H1 (cell line): ENCODE results near the gene USP1. TPM values are rescaled to one million over a fixed set of nuclear protein-coding genes. Genes with fewer than 3 reads are reported as not detected.

Experiments used
- CTCF ChIA-PET: fragments of 300-600 bp; sonication (Branson Sonifier 250); formaldehyde crosslinking; loops from one replicate; lab custom pipeline; 2021; ENCODE audit not compliant: partially characterized antibody; lab: Charles Lee
- POLR2A ChIA-PET: fragments of 300-600 bp; sonication (Branson Sonifier 250); formaldehyde crosslinking; loops from one replicate; lab custom pipeline; 2021; ENCODE audit warnings: inconsistent platforms; ENCODE audit not compliant: partially characterized antibody; lab: Charles Lee
- DNase-seq, 2 experiments: peaks; one replicate each; pipeline versions ENCODE4 v3.0.0 to v3.0.0-alpha.2; 2010 to 2022; ENCODE audit warnings: low spot score in 2 of 2, low read depth in 1 of 2, mixed read lengths in 1 of 2
- FAIRE-seq: peaks from 2 replicates; lab custom pipeline; 2011; peaks lifted over from hg19 to GRCh38; lab: Jason Lieb, UNC
- H2AFZ ChIP-seq: 2 replicates; pipeline ENCODE4 v1.8.1; 2012; ENCODE audit warnings: low read length, inconsistent platforms
- H2AK5ac ChIP-seq: 2 replicates; pipeline ENCODE4 v1.6.1; 2013; ENCODE audit warnings: low read depth, low read length
- H2BK120ac ChIP-seq: replicated peaks from 2 replicates; pipeline ENCODE3; 2013; ENCODE audit warnings: low read depth, low read length, inconsistent platforms
- H2BK12ac ChIP-seq: 2 replicates; pipeline ENCODE4 v1.6.1; 2013; ENCODE audit warnings: low read depth, low read length
- H2BK15ac ChIP-seq: 2 replicates; pipeline ENCODE4 v1.6.1; 2013; ENCODE audit warnings: low read length
- H2BK20ac ChIP-seq: 2 replicates; pipeline ENCODE4 v1.6.1; 2013; ENCODE audit warnings: low read length
- H2BK5ac ChIP-seq: 2 replicates; pipeline ENCODE4 v1.6.1; 2013; ENCODE audit warnings: low read depth, low read length
- H3K14ac ChIP-seq: 2 replicates; pipeline ENCODE4 v1.6.1; 2013; ENCODE audit warnings: inconsistent platforms; ENCODE audit not compliant: insufficient read length
- H3K18ac ChIP-seq: 2 replicates; pipeline ENCODE4 v1.6.1; 2013; ENCODE audit warnings: low read length; ENCODE audit errors: extremely low read depth
- H3K23ac ChIP-seq: 2 replicates; pipeline ENCODE4 v1.6.1; 2013; ENCODE audit warnings: inconsistent platforms; ENCODE audit not compliant: insufficient read length
- H3K23me2 ChIP-seq: 2 replicates; pipeline ENCODE4 v1.6.1; 2013; ENCODE audit warnings: low read depth, low read length
- H3K27ac ChIP-seq: 2 replicates; pipeline ENCODE4 v1.6.1; 2011; ENCODE audit warnings: low read depth, low read length, inconsistent platforms
- H3K27me3 ChIP-seq, 4 experiments: replicated peaks in 1 of 4; 1 replicate in 1 of 4; 2 replicates in 3 of 4; pipeline versions ENCODE4 v1.6.1 to v1.8.1; 2011 to 2013; ENCODE audit warnings: low read length in 3 of 4, mild to moderate bottlenecking in 3 of 4, inconsistent platforms in 2 of 4, mixed read lengths in 2 of 4, moderate library complexity in 1 of 4; ENCODE audit not compliant: control insufficient read depth in 3 of 4, insufficient read depth in 3 of 4; ENCODE audit errors: extremely low read depth in 1 of 4
- H3K36me3 ChIP-seq, 4 experiments: 2 replicates each; pipeline versions ENCODE4 v1.6.1 to v1.8.1; 2011 to 2013; ENCODE audit warnings: mild to moderate bottlenecking in 4 of 4, low read length in 3 of 4, moderate library complexity in 2 of 4, control low read depth in 1 of 4, inconsistent platforms in 1 of 4; ENCODE audit not compliant: insufficient read depth in 4 of 4, control insufficient read depth in 2 of 4
- H3K4ac ChIP-seq: replicated peaks from 2 replicates; pipeline ENCODE3; 2013; ENCODE audit warnings: low read length, low read depth, mixed read lengths, inconsistent platforms; ENCODE audit not compliant: insufficient read length
- H3K4me1 ChIP-seq, 4 experiments: replicated peaks in 1 of 4; 1 replicate in 1 of 4; 2 replicates in 3 of 4; pipeline versions ENCODE4 v1.6.1 to v1.8.1; 2011 to 2013; ENCODE audit warnings: low read length in 3 of 4, inconsistent platforms in 2 of 4, mixed read lengths in 1 of 4; ENCODE audit not compliant: insufficient read depth in 4 of 4, control insufficient read depth in 3 of 4
- H3K4me2 ChIP-seq, 2 experiments: 2 replicates each; pipeline versions ENCODE4 v1.6.1 to v1.8.1; 2011 to 2013; ENCODE audit warnings: low read depth in 2 of 2, low read length in 2 of 2, control low read depth in 1 of 2, inconsistent platforms in 1 of 2, mild to moderate bottlenecking in 1 of 2; ENCODE audit not compliant: insufficient read depth in 1 of 2
- H3K4me3 ChIP-seq, 4 experiments: fragments of 200-600, 300-600 bp in 1 of 4; sonication (generic), shearing (Covaris generic), sonication (Bioruptor Twin) in 1 of 4; 2 replicates each; pipeline versions ENCODE4 v1.5.1 to v1.8.1; 2011 to 2016; ENCODE audit warnings: low read length in 4 of 4, low read depth in 3 of 4, control low read depth in 2 of 4, inconsistent platforms in 2 of 4, mild to moderate bottlenecking in 2 of 4, mixed read lengths in 1 of 4, moderate library complexity in 1 of 4; ENCODE audit not compliant: insufficient read depth in 2 of 4; ENCODE audit errors: extremely low read depth in 1 of 4
- H3K56ac ChIP-seq: replicated peaks from 2 replicates; pipeline ENCODE3; 2013; ENCODE audit warnings: low read depth, mild to moderate bottlenecking, mixed read lengths, low read length, inconsistent platforms; ENCODE audit not compliant: insufficient read length
- H3K79me1 ChIP-seq: 2 replicates; pipeline ENCODE4 v1.6.1; 2013; ENCODE audit warnings: low read depth, low read length, control low read depth
- H3K79me2 ChIP-seq, 2 experiments: 2 replicates each; pipeline versions ENCODE4 v1.6.1 to v1.8.1; 2012 to 2013; ENCODE audit warnings: low read length in 2 of 2, mild to moderate bottlenecking in 2 of 2, inconsistent platforms in 1 of 2; ENCODE audit not compliant: insufficient read depth in 2 of 2, control insufficient read depth in 1 of 2
- H3K9ac ChIP-seq, 4 experiments: replicated peaks in 1 of 4; 1 replicate in 1 of 4; 2 replicates in 3 of 4; pipeline versions ENCODE4 v1.6.1 to v1.8.1; 2011 to 2013; ENCODE audit warnings: low read depth in 3 of 4, low read length in 3 of 4, control low read depth in 2 of 4, mild to moderate bottlenecking in 2 of 4, moderate library complexity in 2 of 4, inconsistent platforms in 1 of 4; ENCODE audit errors: extremely low read depth in 1 of 4
- H3K9me3 ChIP-seq, 2 experiments: 2 replicates each; pipeline versions ENCODE4 v1.6.1 to v1.8.1; 2012 to 2013; ENCODE audit warnings: mild to moderate bottlenecking in 2 of 2, moderate library complexity in 2 of 2, control low read depth in 1 of 2, inconsistent platforms in 1 of 2, low read depth in 1 of 2, low read length in 1 of 2, mixed read lengths in 1 of 2; ENCODE audit not compliant: insufficient read depth in 2 of 2
- H4K20me1 ChIP-seq, 2 experiments: replicated peaks in 1 of 2; 2 replicates each; pipeline versions ENCODE3 to v1.8.1; 2011 to 2013; ENCODE audit warnings: inconsistent platforms in 2 of 2, low read length in 2 of 2, mild to moderate bottlenecking in 1 of 2; ENCODE audit not compliant: insufficient read depth in 2 of 2, control insufficient read depth in 1 of 2
- H4K5ac ChIP-seq: 2 replicates; pipeline ENCODE4 v1.6.1; 2013; ENCODE audit warnings: low read length, low read depth, mixed read lengths, inconsistent platforms; ENCODE audit not compliant: insufficient read length
- H4K8ac ChIP-seq: 2 replicates; pipeline ENCODE4 v1.8.0; 2013; ENCODE audit warnings: mild to moderate bottlenecking, moderate library complexity, low read length, inconsistent platforms; ENCODE audit not compliant: insufficient read depth; ENCODE audit errors: extremely low read depth
- H4K91ac ChIP-seq: replicated peaks from 2 replicates; pipeline ENCODE3; 2013; ENCODE audit warnings: low read length, mixed read lengths, inconsistent platforms; ENCODE audit not compliant: insufficient read length
- CEBPB ChIP-seq: IDR thresholded peaks from 2 replicates; pipeline ENCODE4 v1.6.1; 2012; ENCODE audit warnings: low read depth, low read length
- CHD2 ChIP-seq: IDR thresholded peaks from 2 replicates; pipeline ENCODE4 v1.6.1; 2012; ENCODE audit warnings: low read length, improper control_type of control experiment
- HDAC2 ChIP-seq, 2 experiments: fragments of 300-600 bp in 1 of 2; sonication (generic) in 1 of 2; IDR thresholded peaks; 2 replicates each; pipeline ENCODE4 v1.6.1; 2011 to 2012; ENCODE audit warnings: low read depth in 2 of 2, low read length in 2 of 2, mild to moderate bottlenecking in 2 of 2, moderate library complexity in 2 of 2, borderline replicate concordance in 1 of 2, inconsistent platforms in 1 of 2
- JUND ChIP-seq: IDR thresholded peaks from 2 replicates; pipeline ENCODE4 v1.6.1; 2011; ENCODE audit warnings: mild to moderate bottlenecking, improper control_type of control experiment, low read length
- MAFK ChIP-seq: IDR thresholded peaks from 2 replicates; pipeline ENCODE4 v1.6.1; 2012; ENCODE audit warnings: low read depth, mild to moderate bottlenecking, improper control_type of control experiment, low read length
- NRF1 ChIP-seq: IDR thresholded peaks from 2 replicates; pipeline ENCODE4 v1.6.1; 2011; ENCODE audit warnings: mild to moderate bottlenecking, low read depth, low read length, improper control_type of control experiment
- POU5F1 ChIP-seq: IDR thresholded peaks from 2 replicates; pipeline ENCODE4 v1.6.1; 2011; ENCODE audit warnings: low read depth, mild to moderate bottlenecking, low read length, moderate library complexity
- RFX5 ChIP-seq: IDR thresholded peaks from 2 replicates; pipeline ENCODE4 v1.6.1; 2011; ENCODE audit warnings: low read depth, low read length, improper control_type of control experiment, borderline replicate concordance
- SIN3A ChIP-seq, 2 experiments: IDR thresholded peaks in 1 of 2; conservative IDR thresholded peaks in 1 of 2; 2 replicates each; pipeline ENCODE4 v1.6.1; 2011 to 2012; ENCODE audit warnings: low read length in 2 of 2, improper control_type of control experiment in 1 of 2, low read depth in 1 of 2, mild to moderate bottlenecking in 1 of 2
- SIRT6 ChIP-seq: IDR thresholded peaks from one replicate; pipeline ENCODE4 v1.7.1; 2012; ENCODE audit warnings: low read length, inconsistent platforms
- SP4 ChIP-seq: IDR thresholded peaks from 2 replicates; pipeline ENCODE4 v1.6.1; 2012; ENCODE audit warnings: low read length, inconsistent platforms
- SRF ChIP-seq: IDR thresholded peaks from 2 replicates; pipeline ENCODE4 v1.6.1; 2011; ENCODE audit warnings: mild to moderate bottlenecking, low read depth, low read length, moderate library complexity
- TAF7 ChIP-seq: optimal IDR thresholded peaks from 2 replicates; pipeline ENCODE3; 2011; ENCODE audit warnings: low read depth, mild to moderate bottlenecking, inconsistent platforms, low read length, moderate library complexity, borderline replicate concordance
- WGBS, 2 experiments: shearing (Covaris generic) in 1 of 2; methylation state at CpG; one replicate each; pipeline versions ENCODE4 v1.1.6 to v1.1.7; 2013 to 2015; ENCODE audit warnings: low lambda C conversion rate in 2 of 2, mixed read lengths in 2 of 2, inconsistent platforms in 1 of 2, low coverage in 1 of 2, missing lambda C conversion rate in 1 of 2; ENCODE audit not compliant: insufficient replicate concordance in 2 of 2, insufficient coverage in 1 of 2, insufficient read length in 1 of 2; ENCODE audit errors: extremely low coverage in 1 of 2, missing lambda C conversion rate in 1 of 2; 5-methylcytosine and 5-hydroxymethylcytosine counted together
- polyA plus RNA-seq, 7 experiments: library from polyadenylated mRNA; depleted of rRNA in 3 of 7; stranded (reverse) in 5 of 7; unstranded in 2 of 7; fragments of >200 nt in 5 of 7; fragments of 200-250 nt in 2 of 7; gene quantifications; 1 replicate in 5 of 7; 2 replicates in 1 of 7; 4 replicates in 1 of 7; pipeline versions ENCODE4 v1.2.1 to v1.2.3, GENCODE V29; 2011 to 2013; ENCODE audit warnings: missing spikeins in 2 of 7, mixed read lengths in 2 of 7
- total RNA-seq: library from RNA; stranded (reverse); fragmentation: NEBNext Ultra II Directional; extraction: Animal tissue kit (Norgen Biotek cat#: 25700); gene quantifications from 2 replicates; pipeline ENCODE4 v1.2.1, GENCODE V29; 2021
- TF ChIP-seq, protein P1 (sequence below): IDR thresholded peaks from 2 replicates; pipeline ENCODE4 v1.6.1; 2012; ENCODE audit warnings: inconsistent platforms

The USP1 gene
- total and polyA plus RNA-seq, 2 of the 8 experiments (the other 6 are each of a cell fraction or from before 2014, with no cell fraction given): 9.1 to 49.6 TPM

GRCh38 chr1:62425041-62425440 is 11.8 kb upstream of the USP1 start:
- Histone ChIP-seq H2BK5ac (no peak overlapping the region), H4K91ac (no peak overlapping the region), H3K9ac (no peak overlapping the region), H4K20me1 (no peaks in the 10 kb centered on the region), H2AK5ac (no peak overlapping the region), H3K27me3 (no peaks in the 10 kb centered on the region), H2BK120ac (no peak overlapping the region), H3K4me3 (no peak overlapping the region), H3K4me1 (peaks cover 0 to 3% (median 1%) of the 10 kb centered on the region in 4 experiments; a peak in 2 of 7 replicates), H4K5ac (no peak overlapping the region), H3K23ac (no peak overlapping the region), H2AFZ (no peak overlapping the region), H3K36me3 (no peaks in the 10 kb centered on the region), H3K9me3 (no peaks in the 10 kb centered on the region), H3K27ac (no peak overlapping the region), H3K4me2 (no peak overlapping the region), H4K8ac (no peak overlapping the region), H2BK12ac (no peak overlapping the region), H3K4ac (no peak overlapping the region), H3K18ac (no peak overlapping the region), H3K14ac (no peak overlapping the region), H3K79me2 (no peaks in the 10 kb centered on the region), H3K56ac (no peak overlapping the region), H3K23me2 (no peaks in the 10 kb centered on the region), H2BK20ac (no peak overlapping the region), H3K79me1 (no peaks in the 10 kb centered on the region), H2BK15ac (no peak overlapping the region)
- ChIA-PET POLR2A (interaction anchor here (1.6 to 3.2 kb wide), 4 partner anchors 10 to 227 kb away, joined by 3 to 16 read pairs (median 8); partner anchors contain the start of gene USP1), CTCF (interaction anchor here (0.6 to 2.9 kb wide), 5 partner anchors 10 to 281 kb away, joined by 3 to 10 read pairs (median 4); no protein-coding TSS in a partner anchor)
- DNase-seq (no peak), FAIRE-seq (no peak)
- WGBS, 2 experiments: 84% methylated on average over 5 of the region's 5 CpGs; no CpG with 5 or more reads in 1 of the 2 experiments
- no peak for TF ChIP-seq CEBPB
- TF ChIP-seq JUND: no peak
- TF ChIP-seq RFX5: no peak
- no peak for TF ChIP-seq SIN3A (conservative IDR thresholded peaks at IDR 0.05 in 1 of 2, IDR thresholded peaks at IDR 0.05 in 1 of 2; ENCODE audit: low read depth in 1 of 2, low read length in 2 of 2)
- no peak for TF ChIP-seq POU5F1
- no peak for TF ChIP-seq SRF
- no peak for TF ChIP-seq HDAC2 (IDR thresholded peaks at IDR 0.05; ENCODE audit: borderline replicate concordance in 1 of 2, low read depth in 2 of 2, low read length in 2 of 2)
- TF ChIP-seq, protein P1, sequence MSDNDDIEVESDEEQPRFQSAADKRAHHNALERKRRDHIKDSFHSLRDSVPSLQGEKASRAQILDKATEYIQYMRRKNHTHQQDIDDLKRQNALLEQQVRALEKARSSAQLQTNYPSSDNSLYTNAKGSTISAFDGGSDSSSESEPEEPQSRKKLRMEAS: no peak
- no peak for TF ChIP-seq NRF1
- TF ChIP-seq SIRT6: no peak
- no peak for TF ChIP-seq SP4
- no peak for TF ChIP-seq TAF7
- TF ChIP-seq CHD2: no peak
- TF ChIP-seq MAFK: no peak
